Measurements from ENCODE around the gene BBLN. TPM values are rescaled to one million over a fixed set of nuclear protein-coding genes. Genes with fewer than 3 reads are reported as not detected.

Gene BBLN
- total RNA-seq, 1 experiment from 2014 or later, result 48.5 TPM

GRCh38 chr9:128166169-128166568, 6.1 kb downstream of the BBLN start:
- H3K4me3 ChIP-seq (ENCODE audit: low read depth in 2 of 2, low read length in 2 of 2), result no peak overlapping the region
- POLR2A ChIA-PET, result no interaction called here
- DNase-seq (ENCODE audit: low read depth, low spot score) (no peak), ATAC-seq (no peak)
- no TSS peak for BruUV-seq (replicated peaks)
- no peaks in the 10 kb centered on the region for H3K9me3 ChIP-seq (ENCODE audit: control insufficient read depth, insufficient read depth, low read depth, low read length)
- CTCF ChIA-PET, result no interaction called here
- intact Hi-C loops (cut with micrococcal nuclease; ENCODE audit: unreplicated experiment), result no loop called here
- no peak overlapping the region for H3K27ac ChIP-seq (ENCODE audit: low read length)
- TF ChIP-seq SIN3A (IDR thresholded peaks at IDR 0.05; ENCODE audit: borderline replicate concordance, insufficient read depth, low read depth, low read length), result no peak
- TF ChIP-seq POLR2AphosphoS5 (IDR thresholded peaks at IDR 0.05; ENCODE audit: low read depth, low read length), result no peak
- TF ChIP-seq, protein P1, sequence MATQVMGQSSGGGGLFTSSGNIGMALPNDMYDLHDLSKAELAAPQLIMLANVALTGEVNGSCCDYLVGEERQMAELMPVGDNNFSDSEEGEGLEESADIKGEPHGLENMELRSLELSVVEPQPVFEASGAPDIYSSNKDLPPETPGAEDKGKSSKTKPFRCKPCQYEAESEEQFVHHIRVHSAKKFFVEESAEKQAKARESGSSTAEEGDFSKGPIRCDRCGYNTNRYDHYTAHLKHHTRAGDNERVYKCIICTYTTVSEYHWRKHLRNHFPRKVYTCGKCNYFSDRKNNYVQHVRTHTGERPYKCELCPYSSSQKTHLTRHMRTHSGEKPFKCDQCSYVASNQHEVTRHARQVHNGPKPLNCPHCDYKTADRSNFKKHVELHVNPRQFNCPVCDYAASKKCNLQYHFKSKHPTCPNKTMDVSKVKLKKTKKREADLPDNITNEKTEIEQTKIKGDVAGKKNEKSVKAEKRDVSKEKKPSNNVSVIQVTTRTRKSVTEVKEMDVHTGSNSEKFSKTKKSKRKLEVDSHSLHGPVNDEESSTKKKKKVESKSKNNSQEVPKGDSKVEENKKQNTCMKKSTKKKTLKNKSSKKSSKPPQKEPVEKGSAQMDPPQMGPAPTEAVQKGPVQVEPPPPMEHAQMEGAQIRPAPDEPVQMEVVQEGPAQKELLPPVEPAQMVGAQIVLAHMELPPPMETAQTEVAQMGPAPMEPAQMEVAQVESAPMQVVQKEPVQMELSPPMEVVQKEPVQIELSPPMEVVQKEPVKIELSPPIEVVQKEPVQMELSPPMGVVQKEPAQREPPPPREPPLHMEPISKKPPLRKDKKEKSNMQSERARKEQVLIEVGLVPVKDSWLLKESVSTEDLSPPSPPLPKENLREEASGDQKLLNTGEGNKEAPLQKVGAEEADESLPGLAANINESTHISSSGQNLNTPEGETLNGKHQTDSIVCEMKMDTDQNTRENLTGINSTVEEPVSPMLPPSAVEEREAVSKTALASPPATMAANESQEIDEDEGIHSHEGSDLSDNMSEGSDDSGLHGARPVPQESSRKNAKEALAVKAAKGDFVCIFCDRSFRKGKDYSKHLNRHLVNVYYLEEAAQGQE (IDR thresholded peaks at IDR 0.05; ENCODE audit: insufficient read depth in 1 of 2, low read depth in 2 of 2, low read length in 1 of 2), result no peak
- TF ChIP-seq, protein P2, sequence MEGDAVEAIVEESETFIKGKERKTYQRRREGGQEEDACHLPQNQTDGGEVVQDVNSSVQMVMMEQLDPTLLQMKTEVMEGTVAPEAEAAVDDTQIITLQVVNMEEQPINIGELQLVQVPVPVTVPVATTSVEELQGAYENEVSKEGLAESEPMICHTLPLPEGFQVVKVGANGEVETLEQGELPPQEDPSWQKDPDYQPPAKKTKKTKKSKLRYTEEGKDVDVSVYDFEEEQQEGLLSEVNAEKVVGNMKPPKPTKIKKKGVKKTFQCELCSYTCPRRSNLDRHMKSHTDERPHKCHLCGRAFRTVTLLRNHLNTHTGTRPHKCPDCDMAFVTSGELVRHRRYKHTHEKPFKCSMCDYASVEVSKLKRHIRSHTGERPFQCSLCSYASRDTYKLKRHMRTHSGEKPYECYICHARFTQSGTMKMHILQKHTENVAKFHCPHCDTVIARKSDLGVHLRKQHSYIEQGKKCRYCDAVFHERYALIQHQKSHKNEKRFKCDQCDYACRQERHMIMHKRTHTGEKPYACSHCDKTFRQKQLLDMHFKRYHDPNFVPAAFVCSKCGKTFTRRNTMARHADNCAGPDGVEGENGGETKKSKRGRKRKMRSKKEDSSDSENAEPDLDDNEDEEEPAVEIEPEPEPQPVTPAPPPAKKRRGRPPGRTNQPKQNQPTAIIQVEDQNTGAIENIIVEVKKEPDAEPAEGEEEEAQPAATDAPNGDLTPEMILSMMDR (IDR thresholded peaks at IDR 0.05), result no peak
- TF ChIP-seq TCF7L2 (IDR thresholded peaks at IDR 0.05; ENCODE audit: low read depth, low read length), result no peak
- H3K27me3 ChIP-seq (ENCODE audit: control insufficient read depth, insufficient read depth, low read length), result no peaks in the 10 kb centered on the region
- in situ Hi-C loops (cut with HindIII; ENCODE audit: low pct_unique_long_range_greater_than_20kb, low sequenced_read_pairs), result no loop called here
- H3K36me3 ChIP-seq (ENCODE audit: control insufficient read depth, insufficient read depth, low read length), result no peaks in the 10 kb centered on the region
- H3K4me1 ChIP-seq (ENCODE audit: control insufficient read depth, insufficient read depth, low read length), result 0 out of 2 replicates have a peak, but pooled peaks cover under 1% of the 10 kb centered on the region

DNA sequence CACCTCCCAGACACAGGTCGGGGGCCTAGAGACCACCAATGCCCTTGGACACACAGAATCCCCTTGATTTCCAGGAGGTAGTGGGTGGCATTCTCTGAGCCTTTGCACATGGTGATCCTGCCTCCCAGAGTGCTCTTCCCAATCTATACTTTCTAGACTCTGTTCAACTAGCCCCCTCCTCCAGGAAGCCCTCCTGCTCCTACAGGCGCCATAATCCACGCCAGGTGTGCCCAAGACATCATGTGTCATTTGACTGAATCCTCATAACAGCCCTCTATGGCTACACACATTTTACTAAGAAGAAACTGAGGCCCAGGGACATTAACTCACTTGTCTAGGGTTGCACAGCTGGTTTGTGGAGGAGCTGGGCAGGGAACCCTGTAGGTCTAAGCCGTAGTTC, 7.1 kb downstream of the BBLN start:
- no peak overlapping the region for H3K4me3 ChIP-seq (ENCODE audit: low read depth in 2 of 2, low read length in 2 of 2)
- TF ChIP-seq, protein P2 (IDR thresholded peaks at IDR 0.05), result no peak
- TF ChIP-seq TCF7L2 (IDR thresholded peaks at IDR 0.05; ENCODE audit: low read depth, low read length) (no peak), POLR2AphosphoS5 (IDR thresholded peaks at IDR 0.05; ENCODE audit: low read depth, low read length) (no peak), SIN3A (IDR thresholded peaks at IDR 0.05; ENCODE audit: borderline replicate concordance, insufficient read depth, low read depth, low read length) (no peak)
- TF ChIP-seq, protein P1 (IDR thresholded peaks at IDR 0.05; ENCODE audit: insufficient read depth in 1 of 2, low read depth in 2 of 2, low read length in 1 of 2), result no peak
- H3K4me1 ChIP-seq (ENCODE audit: control insufficient read depth, insufficient read depth, low read length), result no peaks in the 10 kb centered on the region
- BruUV-seq (replicated peaks), result no TSS peak
- no peak for DNase-seq (ENCODE audit: low read depth, low spot score)
- H3K27ac ChIP-seq (ENCODE audit: low read length), result no peak overlapping the region
- H3K36me3 ChIP-seq (ENCODE audit: control insufficient read depth, insufficient read depth, low read length), result no peaks in the 10 kb centered on the region
- no peak for ATAC-seq
- H3K27me3 ChIP-seq (ENCODE audit: control insufficient read depth, insufficient read depth, low read length), result no peaks in the 10 kb centered on the region
- in situ Hi-C loops (cut with HindIII; ENCODE audit: low pct_unique_long_range_greater_than_20kb, low sequenced_read_pairs), result no loop called here
- POLR2A ChIA-PET, result no interaction called here
- CTCF ChIA-PET, result interaction anchor here (0.6 to 0.9 kb wide), 2 partner anchors 9 to 17 kb away, joined by 3 to 4 read pairs; no protein-coding TSS in a partner anchor
- intact Hi-C loops (cut with micrococcal nuclease; ENCODE audit: unreplicated experiment), result no loop called here
- no peaks in the 10 kb centered on the region for H3K9me3 ChIP-seq (ENCODE audit: control insufficient read depth, insufficient read depth, low read depth, low read length)

Data from Panc1 (cell line).